Activated CD8-positive, alpha-beta T cell treated with anti-CD3 and anti-CD28 coated beads, Interleukin-2, amount 10 ng/mL, durations not matched to agents 7 days and 5 days (primary cell): ENCODE data around the gene ILDR2. TPM values are rescaled to one million over a fixed set of nuclear protein-coding genes. Genes with fewer than 3 reads are reported as not detected.
A peak's percentile ranks its signal among the peaks of the same experiment; 100 is the strongest.

Experiments
- ATAC-seq: fragments of 150-1000 bp; cut with Tn5 transposase; one replicate; pipeline ENCODE4 v1.10.0; 2021; ENCODE audit warnings: moderate library complexity
- CTCF ChIA-PET: fragments of 350-600 bp; sonication (Branson Sonifier 250); formaldehyde crosslinking; loops from one replicate; lab custom pipeline; 2021; ENCODE audit warnings: antibody characterized with exemption; lab: Charles Lee
- POLR2A ChIA-PET: fragments of 350-600 bp; sonication (Branson Sonifier 250); formaldehyde crosslinking; loops from one replicate; lab custom pipeline; 2021; ENCODE audit warnings: antibody characterized with exemption; lab: Charles Lee
- DNase-seq: peaks from one replicate; pipeline ENCODE4 v3.0.0-alpha.2; 2020
- H3K27ac Mint-ChIP-seq: one replicate; pipeline ENCODE4 v1.8.0; 2021; ENCODE audit warnings: mild to moderate bottlenecking, mixed read lengths
- H3K27me3 Mint-ChIP-seq: one replicate; pipeline ENCODE4 v1.8.0; 2021; ENCODE audit warnings: low read depth, mixed read lengths
- H3K36me3 Mint-ChIP-seq: one replicate; pipeline ENCODE4 v1.8.0; 2021; ENCODE audit warnings: low read depth, mixed read lengths
- H3K4me1 Mint-ChIP-seq: one replicate; pipeline ENCODE4 v1.8.0; 2021; ENCODE audit warnings: low read depth, mixed read lengths
- H3K4me3 Mint-ChIP-seq: one replicate; pipeline ENCODE4 v1.8.0; 2021; ENCODE audit warnings: mild to moderate bottlenecking, mixed read lengths
- H3K9me3 Mint-ChIP-seq: one replicate; pipeline ENCODE4 v1.8.0; 2022; ENCODE audit warnings: mixed read lengths; ENCODE audit not compliant: insufficient read depth
- total RNA-seq, 2 experiments: library from RNA; stranded (reverse); gene quantifications; one replicate each; pipeline ENCODE4 v1.2.3, GENCODE V29; 2021

Gene ILDR2
- total RNA-seq, 2 experiments from 2014 or later = 4.3 to 5.0 TPM

- DNase-seq (no peak), ATAC-seq (no peak)
- H3K27me3 Mint-ChIP-seq = peaks cover 28% of the 10 kb centered on the region
- ChIA-PET CTCF (interaction anchor here (0.9 to 20.5 kb wide), 8 partner anchors 22 to 315 kb away, joined by 3 to 838 read pairs (median 6); partner anchors contain the start of genes POGK, POU2F1 and TADA1), POLR2A (interaction anchor here (1.0 to 1.9 kb wide), 2 partner anchors 29 to 66 kb away, joined by 3 to 9 read pairs; partner anchors contain the start of genes POGK and TADA1)
- H3K9me3 Mint-ChIP-seq = no peaks in the 10 kb centered on the region
- H3K4me3 Mint-ChIP-seq = no peak overlapping the region
- H3K36me3 Mint-ChIP-seq = peaks cover 11% of the 10 kb centered on the region
- H3K4me1 Mint-ChIP-seq = peaks cover 61% of the 10 kb centered on the region
- H3K27ac Mint-ChIP-seq = peak overlapping the region; percentile 71
Measured at GRCh38 chr1:166905136-166905535, 70.2 kb downstream of the ILDR2 start.

DNA sequence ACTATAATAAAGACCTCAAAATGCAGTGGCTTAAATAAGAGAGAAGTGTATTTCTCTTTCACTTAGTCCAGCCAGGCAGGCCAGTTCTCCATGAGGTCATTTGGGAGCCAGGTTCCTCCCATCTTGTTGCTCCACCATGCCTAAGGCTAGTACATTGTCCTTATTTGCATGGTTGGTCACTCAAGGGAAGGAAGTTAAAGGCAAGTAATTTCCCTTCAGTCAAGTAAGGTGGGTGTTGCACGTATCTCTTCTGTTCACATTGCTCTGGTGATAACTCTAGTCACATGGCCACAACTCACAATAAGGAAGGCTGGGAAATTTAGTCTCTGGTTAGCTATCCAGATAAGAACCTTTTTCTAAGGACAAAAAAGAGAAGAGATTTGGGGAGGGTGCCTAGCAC, 72.1 kb downstream of the ILDR2 start:
- Mint-ChIP-seq H3K4me1 (peaks cover 56% of the 10 kb centered on the region), H3K9me3 (no peaks in the 10 kb centered on the region), H3K27ac (no peak overlapping the region), H3K27me3 (peaks cover 28% of the 10 kb centered on the region), H3K36me3 (peaks cover 14% of the 10 kb centered on the region), H3K4me3 (no peak overlapping the region)
- ChIA-PET CTCF (interaction anchor here (1.5 to 20.5 kb wide), 2 partner anchors 19 to 157 kb away, joined by 3 to 838 read pairs; no protein-coding TSS in a partner anchor), POLR2A (no interaction called here)
- DNase-seq = no peak
- no peak for ATAC-seq

- Mint-ChIP-seq H3K9me3 (no peaks in the 10 kb centered on the region), H3K4me1 (peaks cover 48% of the 10 kb centered on the region), H3K4me3 (no peak overlapping the region), H3K36me3 (peaks cover 14% of the 10 kb centered on the region), H3K27me3 (peaks cover 28% of the 10 kb centered on the region), H3K27ac (no peak overlapping the region)
- ChIA-PET POLR2A (no interaction called here), CTCF (interaction anchor here (0.8 to 1.4 kb wide), 3 partner anchors 18 to 157 kb away, joined by 3 to 11 read pairs (median 4); no protein-coding TSS in a partner anchor)
- DNase-seq (no peak), ATAC-seq (no peak)
Measured at GRCh38 chr1:166902279-166902678, 73.1 kb downstream of the ILDR2 start.

- ChIA-PET CTCF (interaction anchor here (0.9 to 1.2 kb wide), 2 partner anchors 9 to 158 kb away, joined by 3 to 7 read pairs; no protein-coding TSS in a partner anchor), POLR2A (no interaction called here)
- DNase-seq (no peak), ATAC-seq (no peak)
- Mint-ChIP-seq H3K27ac (no peak overlapping the region), H3K4me1 (peaks cover 35% of the 10 kb centered on the region), H3K4me3 (no peak overlapping the region), H3K9me3 (no peaks in the 10 kb centered on the region), H3K36me3 (peaks cover 14% of the 10 kb centered on the region), H3K27me3 (peaks cover 31% of the 10 kb centered on the region)
Measured at GRCh38 chr1:166900987-166901386, 74.4 kb downstream of the ILDR2 start.

- H3K27me3 Mint-ChIP-seq = peaks cover 40% of the 10 kb centered on the region
- no peak for DNase-seq
- peaks cover 24% of the 10 kb centered on the region for H3K4me1 Mint-ChIP-seq
Measured at GRCh38 chr1:166899769-166900168, 75.6 kb downstream of the ILDR2 start.

DNA sequence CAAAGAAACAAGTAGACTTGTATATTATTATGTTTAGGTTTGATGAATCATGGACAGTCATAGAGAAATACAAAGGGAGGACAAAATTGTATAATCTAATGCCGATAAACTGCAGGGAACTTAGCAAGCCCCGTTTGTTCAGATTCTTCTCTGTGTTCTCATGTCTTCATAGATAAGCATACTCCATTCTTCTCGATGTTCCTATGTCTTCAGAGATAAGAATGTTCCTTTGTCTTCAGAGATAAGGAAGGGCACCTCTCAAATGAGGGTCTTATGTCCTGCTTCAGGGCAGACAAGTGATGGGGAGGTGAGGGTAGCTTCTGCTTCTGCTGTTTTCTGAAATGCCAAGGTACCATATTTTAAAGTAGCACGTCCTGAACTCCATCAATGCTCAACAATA, 79.6 kb downstream of the ILDR2 start:
- Mint-ChIP-seq H3K4me1 (no peaks in the 10 kb centered on the region), H3K4me3 (no peak overlapping the region), H3K27ac (no peak overlapping the region), H3K27me3 (peaks cover 56% of the 10 kb centered on the region), H3K36me3 (peaks cover 5% of the 10 kb centered on the region), H3K9me3 (no peaks in the 10 kb centered on the region)
- no peak for ATAC-seq
- ChIA-PET CTCF (no interaction called here), POLR2A (no interaction called here)
- DNase-seq = no peak

More at GRCh38 chr1:166899769-166900168, 75.6 kb downstream of the ILDR2 start:
- CTCF ChIA-PET = interaction anchor here (0.7 to 1.2 kb wide), 3 partner anchors 11 to 159 kb away, joined by 3 to 7 read pairs (median 3); no protein-coding TSS in a partner anchor
- H3K27ac Mint-ChIP-seq = no peak overlapping the region
- no peak for ATAC-seq
- POLR2A ChIA-PET = no interaction called here
- no peak overlapping the region for H3K4me3 Mint-ChIP-seq
- no peaks in the 10 kb centered on the region for H3K9me3 Mint-ChIP-seq
- H3K36me3 Mint-ChIP-seq = peaks cover 14% of the 10 kb centered on the region

DNA sequence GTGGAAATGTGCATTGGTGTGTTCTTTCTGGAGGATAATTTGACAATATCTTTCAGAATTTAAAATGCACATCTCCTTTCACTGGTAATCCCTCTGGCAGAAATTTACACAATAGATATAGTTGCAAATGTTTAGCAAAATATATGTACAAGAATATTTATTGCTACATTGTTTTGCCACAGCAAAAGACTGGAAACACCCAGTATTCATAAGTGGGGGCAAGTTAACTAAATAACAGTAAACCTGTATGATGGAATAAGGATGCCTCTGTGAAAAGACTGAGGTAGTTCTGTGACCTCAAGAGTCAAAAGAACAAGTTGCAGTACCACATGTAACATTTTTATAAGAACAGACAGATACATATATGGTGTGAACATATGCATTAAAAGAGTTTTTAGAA, 85.6 kb downstream of the ILDR2 start:
- Mint-ChIP-seq H3K4me1 (peaks cover 11% of the 10 kb centered on the region), H3K27me3 (peaks cover 47% of the 10 kb centered on the region), H3K4me3 (no peak overlapping the region), H3K27ac (no peak overlapping the region), H3K9me3 (no peaks in the 10 kb centered on the region), H3K36me3 (no peaks in the 10 kb centered on the region)
- ATAC-seq (no peak), DNase-seq (no peak)
- ChIA-PET POLR2A (no interaction called here), CTCF (interaction anchor here (1.8 kb wide), 1 partner anchor 21 kb away, joined by 6 read pairs; no protein-coding TSS in a partner anchor)

DNA sequence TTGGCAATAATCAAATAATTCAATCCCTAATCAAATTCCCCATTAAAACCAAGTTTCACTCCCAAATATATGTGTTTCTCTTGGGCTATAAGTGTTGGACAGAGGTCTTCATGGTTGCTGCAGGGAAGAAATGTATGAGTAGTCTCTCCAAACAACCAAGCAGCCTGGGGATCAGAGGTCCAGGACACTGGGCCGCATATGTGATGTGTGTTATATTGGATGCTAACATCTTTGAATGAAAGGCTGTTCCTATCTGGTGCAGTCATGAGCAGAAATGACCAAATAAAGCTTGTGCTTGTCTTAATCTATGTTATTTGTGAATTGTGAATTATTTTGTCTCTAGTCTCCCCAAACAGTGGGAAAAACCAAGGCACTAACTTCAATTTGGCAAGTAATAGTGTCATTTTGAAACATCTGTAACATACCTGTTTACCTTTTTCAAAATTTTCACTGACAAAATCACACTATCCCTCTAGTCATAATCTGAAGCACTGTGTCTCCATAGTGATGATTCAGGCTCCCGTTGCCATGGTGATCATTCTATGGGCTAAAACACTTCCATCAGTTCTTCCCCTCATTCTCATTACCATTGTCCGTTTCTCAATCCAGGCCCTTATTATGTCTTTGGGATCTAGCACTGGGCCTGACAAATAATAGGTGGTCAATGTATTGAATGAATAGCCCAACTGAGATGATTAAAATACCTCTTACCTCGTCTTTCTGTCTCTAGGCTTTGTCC, 86.8 kb downstream of the ILDR2 start:
- no peak overlapping the region for H3K27ac Mint-ChIP-seq
- H3K4me1 Mint-ChIP-seq = peaks cover 24% of the 10 kb centered on the region
- ATAC-seq (no peak), DNase-seq (no peak)
- no peaks in the 10 kb centered on the region for H3K36me3 Mint-ChIP-seq
- H3K4me3 Mint-ChIP-seq = no peak overlapping the region
- H3K9me3 Mint-ChIP-seq = no peaks in the 10 kb centered on the region
- CTCF ChIA-PET = interaction anchor here (1.8 to 1.9 kb wide), 2 partner anchors 22 to 171 kb away, joined by 4 to 6 read pairs; no protein-coding TSS in a partner anchor
- peaks cover 41% of the 10 kb centered on the region for H3K27me3 Mint-ChIP-seq
- POLR2A ChIA-PET = no interaction called here

DNA sequence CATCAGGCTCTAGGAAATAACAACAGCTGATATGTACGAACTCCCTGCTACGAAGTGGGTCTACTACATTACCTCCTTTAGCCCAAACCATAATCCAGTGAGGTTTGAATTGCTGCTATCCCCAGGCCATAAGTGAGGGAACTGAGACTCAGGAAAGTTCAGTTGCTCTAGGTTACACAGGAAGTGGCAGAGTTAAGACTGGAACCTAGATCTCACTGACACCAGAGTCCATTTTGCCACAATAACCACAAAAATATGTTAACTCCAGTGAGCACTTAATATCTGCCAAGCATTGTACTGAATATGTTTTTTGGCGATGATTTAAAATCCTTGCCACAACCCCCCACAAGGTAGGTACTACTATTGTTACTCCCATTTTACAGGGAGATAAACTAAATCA, 90.4 kb downstream of the ILDR2 start:
- Mint-ChIP-seq H3K27me3 (peaks cover 32% of the 10 kb centered on the region), H3K9me3 (no peaks in the 10 kb centered on the region), H3K4me1 (peaks cover 23% of the 10 kb centered on the region), H3K36me3 (no peaks in the 10 kb centered on the region), H3K27ac (peak overlapping the region; percentile 42), H3K4me3 (peak overlapping the region; percentile 34)
- POLR2A ChIA-PET = interaction anchor here (1.2 to 1.6 kb wide), 2 partner anchors 9 to 21 kb away, joined by 4 read pairs; partner anchors contain the start of gene TADA1
- CTCF ChIA-PET = interaction anchor here (0.6 to 9.0 kb wide), 9 partner anchors 9 to 181 kb away, joined by 3 to 137 read pairs (median 4); partner anchors contain the start of gene TADA1
- DNase-seq (no peak), ATAC-seq (peak; percentile 47)

- Mint-ChIP-seq H3K27ac (no peak overlapping the region), H3K4me3 (peak overlapping the region; percentile 34), H3K27me3 (peaks cover 32% of the 10 kb centered on the region), H3K36me3 (no peaks in the 10 kb centered on the region), H3K4me1 (peaks cover 23% of the 10 kb centered on the region), H3K9me3 (no peaks in the 10 kb centered on the region)
- ChIA-PET POLR2A (interaction anchor here (1.2 to 1.6 kb wide), 3 partner anchors 8 to 25 kb away, joined by 4 read pairs; partner anchors contain the start of gene TADA1), CTCF (interaction anchor here (1.0 to 9.0 kb wide), 9 partner anchors 8 to 182 kb away, joined by 3 to 137 read pairs (median 4); partner anchors contain the start of gene TADA1)
- ATAC-seq = peak; percentile 79
- peak; percentile 60 for DNase-seq
Measured at GRCh38 chr1:166884040-166884642, 91.2 kb downstream of the ILDR2 start.

DNA sequence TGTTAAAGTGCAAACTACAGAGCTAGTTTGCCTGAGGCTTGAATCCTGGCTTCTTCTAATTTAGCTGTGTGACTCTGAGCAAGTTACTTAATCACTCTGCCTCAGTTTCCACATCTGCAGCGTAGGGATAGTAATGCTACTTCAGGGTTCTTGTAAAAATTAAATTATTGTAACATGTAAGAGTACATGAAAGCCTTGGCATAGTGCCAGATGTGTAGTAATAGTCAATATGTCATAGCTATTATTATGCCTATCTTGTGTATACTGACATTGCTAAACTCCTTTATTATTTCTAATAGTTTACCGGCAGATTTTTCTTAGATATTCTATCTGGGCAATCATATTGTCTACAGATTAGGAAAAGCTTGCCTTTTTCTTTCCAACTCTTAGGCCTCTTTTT, 92.4 kb downstream of the ILDR2 start:
- CTCF ChIA-PET = interaction anchor here (1.0 to 9.0 kb wide), 6 partner anchors 13 to 238 kb away, joined by 3 to 137 read pairs (median 4); no protein-coding TSS in a partner anchor
- Mint-ChIP-seq H3K27ac (no peak overlapping the region), H3K4me1 (peaks cover 23% of the 10 kb centered on the region), H3K27me3 (peaks cover 21% of the 10 kb centered on the region), H3K36me3 (no peaks in the 10 kb centered on the region), H3K4me3 (no peak overlapping the region), H3K9me3 (no peaks in the 10 kb centered on the region)
- ATAC-seq (no peak), DNase-seq (no peak)
- POLR2A ChIA-PET = no interaction called here
